AG10803 (cell line): ENCODE results near the gene NEK6.

Experiments
- DNase-seq: peaks from one replicate; pipeline ENCODE4 v3.0.0; 2010; ENCODE audit warnings: low read depth
- H3K4me3 ChIP-seq: 2 replicates; pipeline ENCODE4 v1.5.1; 2011; ENCODE audit warnings: mild to moderate bottlenecking, low read length, control low read depth
- CTCF ChIP-seq: conservative IDR thresholded peaks from 2 replicates; pipeline ENCODE4 v1.5.1; 2011; ENCODE audit warnings: mild to moderate bottlenecking, low read length, control low read depth, inconsistent platforms

NEK6 gene

GRCh38 chr9:124385623-124386022 lies 127.9 kb downstream of the NEK6 start:
- DNase-seq: no peak
- TF ChIP-seq CTCF: no peak
- no peak overlapping the region for H3K4me3 ChIP-seq

GRCh38 chr9:124386201-124386600 lies 128.5 kb downstream of the NEK6 start:
- TF ChIP-seq CTCF: no peak
- H3K4me3 ChIP-seq: no peak overlapping the region
- DNase-seq: no peak

- TF ChIP-seq CTCF: no peak
- DNase-seq: no peak
- H3K4me3 ChIP-seq: no peak overlapping the region
Measured at GRCh38 chr9:124388275-124389048, 130.7 kb downstream of the NEK6 start.

GRCh38 chr9:124389146-124389939 lies 131.6 kb downstream of the NEK6 start:
- DNase-seq: no peak
- no peak for TF ChIP-seq CTCF
- no peak overlapping the region for H3K4me3 ChIP-seq

GRCh38 chr9:124390794-124391658 lies 133.3 kb downstream of the NEK6 start:
- TF ChIP-seq CTCF: no peak
- DNase-seq: peak; percentile 62
- H3K4me3 ChIP-seq: peak overlapping the region; percentile 31

- TF ChIP-seq CTCF: no peak
- DNase-seq: peak; percentile 35
- no peak overlapping the region for H3K4me3 ChIP-seq
Measured at GRCh38 chr9:124392254-124392870, 134.6 kb downstream of the NEK6 start.
